Measurements from ENCODE around the gene AGR2. TPM values are rescaled to one million over a fixed set of nuclear protein-coding genes. Genes with fewer than 3 reads are reported as not detected.

The AGR2 gene
- total and polyA plus RNA-seq, 2 of the 4 experiments (the other 2 are of a cell fraction) = not detected

- ATAC-seq (ENCODE audit: low read depth) = no peak
Measured at GRCh38 chr7:16779051-16779450, 25.7 kb downstream of the AGR2 start.

More at GRCh38 chr7:16779051-16779450, 25.7 kb downstream of the AGR2 start:
- H4K5ac ChIP-seq (ENCODE audit: low read depth, low read length) = no peak overlapping the region
- H2BK20ac ChIP-seq (ENCODE audit: low read depth, low read length) = no peak overlapping the region
- H3K4me1 ChIP-seq (ENCODE audit: control insufficient read depth, insufficient read depth, low read length) = no peaks in the 10 kb centered on the region
- dilution Hi-C loops (cut with HindIII; ENCODE audit: low sequenced_read_pairs, unreplicated experiment) (no loop called here), in situ Hi-C loops (cut with MboI; ENCODE audit: low sequenced_read_pairs) (no loop called here), intact Hi-C loops (cut with micrococcal nuclease) (no loop called here)
- no peak overlapping the region for H3K9ac ChIP-seq (ENCODE audit: low read depth, low read length)
- H3K27ac ChIP-seq (ENCODE audit: insufficient read depth, low read length) = no peak overlapping the region
- H3K4me2 ChIP-seq (ENCODE audit: low read depth, low read length) = no peak overlapping the region
- H3K9me1 ChIP-seq (ENCODE audit: insufficient read depth, low read length) = no peaks in the 10 kb centered on the region
- no peaks in the 10 kb centered on the region for H3K36me3 ChIP-seq (ENCODE audit: control insufficient read depth, insufficient read depth, low read length)
- no peak overlapping the region for H3K14ac ChIP-seq (replicated peaks; ENCODE audit: low read depth, low read length)
- H4K20me1 ChIP-seq (ENCODE audit: insufficient read depth, low read length) = no peaks in the 10 kb centered on the region
- no peak overlapping the region for H4K91ac ChIP-seq (ENCODE audit: insufficient read depth, low read depth, low read length)
- no peaks in the 10 kb centered on the region for H3K27me3 ChIP-seq (ENCODE audit: control insufficient read depth, insufficient read depth, low read length)
- no peaks in the 10 kb centered on the region for H3K9me3 ChIP-seq (ENCODE audit: control insufficient read depth, insufficient read depth, low read length)
- no peak overlapping the region for H3K4ac ChIP-seq (ENCODE audit: low read depth, low read length)
- DNase-seq = no peak
- POLR2A ChIA-PET (ENCODE audit: unreplicated experiment) = no interaction called here
- H3K23ac ChIP-seq (ENCODE audit: low read depth, low read length) = no peak overlapping the region
- H2BK5ac ChIP-seq (ENCODE audit: low read depth, low read length, poor library complexity, severe bottlenecking) = no peak overlapping the region
- no TSS peak for BruUV-seq (replicated peaks)
- no peak overlapping the region for H2BK15ac ChIP-seq (ENCODE audit: low read depth, low read length)
- no peak overlapping the region for H3K56ac ChIP-seq (ENCODE audit: extremely low read depth, insufficient read depth, low read length)
- no peak overlapping the region for H2AK9ac ChIP-seq (replicated peaks; ENCODE audit: low read depth, low read length, poor library complexity)
- WGBS, 2 experiments (ENCODE audit: extremely low coverage in 2 of 2, insufficient read length in 1 of 2) = no CpG with 5 or more reads among the region's 1 CpG
- H2BK120ac ChIP-seq (ENCODE audit: low read depth, low read length) = no peak overlapping the region
- H3K79me1 ChIP-seq (ENCODE audit: low read depth in 1 of 2, low read length in 2 of 2) = no peaks in the 10 kb centered on the region
- TF ChIP-seq, protein P1, sequence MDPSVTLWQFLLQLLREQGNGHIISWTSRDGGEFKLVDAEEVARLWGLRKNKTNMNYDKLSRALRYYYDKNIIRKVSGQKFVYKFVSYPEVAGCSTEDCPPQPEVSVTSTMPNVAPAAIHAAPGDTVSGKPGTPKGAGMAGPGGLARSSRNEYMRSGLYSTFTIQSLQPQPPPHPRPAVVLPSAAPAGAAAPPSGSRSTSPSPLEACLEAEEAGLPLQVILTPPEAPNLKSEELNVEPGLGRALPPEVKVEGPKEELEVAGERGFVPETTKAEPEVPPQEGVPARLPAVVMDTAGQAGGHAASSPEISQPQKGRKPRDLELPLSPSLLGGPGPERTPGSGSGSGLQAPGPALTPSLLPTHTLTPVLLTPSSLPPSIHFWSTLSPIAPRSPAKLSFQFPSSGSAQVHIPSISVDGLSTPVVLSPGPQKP (IDR thresholded peaks at IDR 0.05; ENCODE audit: borderline replicate concordance, low read depth, low read length) = no peak
- TF ChIP-seq CEBPB (IDR thresholded peaks at IDR 0.05; ENCODE audit: low read depth, low read length) (no peak), RAD21 (IDR thresholded peaks at IDR 0.05; ENCODE audit: low read length) (no peak), SMC3 (IDR thresholded peaks at IDR 0.05; ENCODE audit: low read depth, low read length) (no peak), MXI1 (IDR thresholded peaks at IDR 0.05; ENCODE audit: borderline replicate concordance, low read depth, low read length) (no peak), CHD1 (IDR thresholded peaks at IDR 0.05; ENCODE audit: low read depth, low read length) (no peak), MAFK (IDR thresholded peaks at IDR 0.05; ENCODE audit: low read depth, low read length) (no peak), FOS (IDR thresholded peaks at IDR 0.05; ENCODE audit: low read depth, low read length) (no peak)
- TF ChIP-seq, protein P2, sequence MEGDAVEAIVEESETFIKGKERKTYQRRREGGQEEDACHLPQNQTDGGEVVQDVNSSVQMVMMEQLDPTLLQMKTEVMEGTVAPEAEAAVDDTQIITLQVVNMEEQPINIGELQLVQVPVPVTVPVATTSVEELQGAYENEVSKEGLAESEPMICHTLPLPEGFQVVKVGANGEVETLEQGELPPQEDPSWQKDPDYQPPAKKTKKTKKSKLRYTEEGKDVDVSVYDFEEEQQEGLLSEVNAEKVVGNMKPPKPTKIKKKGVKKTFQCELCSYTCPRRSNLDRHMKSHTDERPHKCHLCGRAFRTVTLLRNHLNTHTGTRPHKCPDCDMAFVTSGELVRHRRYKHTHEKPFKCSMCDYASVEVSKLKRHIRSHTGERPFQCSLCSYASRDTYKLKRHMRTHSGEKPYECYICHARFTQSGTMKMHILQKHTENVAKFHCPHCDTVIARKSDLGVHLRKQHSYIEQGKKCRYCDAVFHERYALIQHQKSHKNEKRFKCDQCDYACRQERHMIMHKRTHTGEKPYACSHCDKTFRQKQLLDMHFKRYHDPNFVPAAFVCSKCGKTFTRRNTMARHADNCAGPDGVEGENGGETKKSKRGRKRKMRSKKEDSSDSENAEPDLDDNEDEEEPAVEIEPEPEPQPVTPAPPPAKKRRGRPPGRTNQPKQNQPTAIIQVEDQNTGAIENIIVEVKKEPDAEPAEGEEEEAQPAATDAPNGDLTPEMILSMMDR (conservative IDR thresholded peaks at IDR 0.05; ENCODE audit: low read depth, low read length) = no peak
- no peak overlapping the region for H3K18ac ChIP-seq (ENCODE audit: low read depth, low read length)
- no peak overlapping the region for H2AK5ac ChIP-seq (ENCODE audit: low read depth, low read length)
- no peak overlapping the region for H2AFZ ChIP-seq (replicated peaks; ENCODE audit: low read length, poor library complexity)
- H3K4me3 ChIP-seq (ENCODE audit: insufficient read depth, low read depth, low read length) = no peak overlapping the region
- H4K8ac ChIP-seq (ENCODE audit: low read depth in 2 of 2, low read length in 2 of 2) = no peak overlapping the region
- CTCF ChIA-PET = no interaction called here
